Measurements from ENCODE around the gene DGKD.

DGKD gene

DNA sequence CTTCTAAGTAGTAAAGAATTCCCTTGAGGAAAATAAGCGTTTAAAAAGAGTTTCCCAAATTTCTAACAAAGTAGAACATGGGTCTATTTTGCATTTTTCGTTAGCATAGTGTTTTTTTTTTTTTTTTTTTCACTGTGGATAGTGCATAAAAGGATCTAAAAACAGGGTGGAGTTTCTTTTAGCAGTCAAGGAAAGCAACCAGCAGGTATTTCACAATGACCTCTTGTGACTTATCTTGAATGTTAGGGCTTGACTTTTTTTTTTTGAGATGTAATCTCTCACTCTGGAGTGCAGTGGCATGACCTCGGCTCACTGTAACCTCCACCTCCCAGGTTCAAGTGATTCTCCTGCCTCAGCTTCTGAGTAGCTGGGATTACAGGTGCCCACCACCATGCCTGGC is 14.9 kb upstream of the DGKD start:
- DNase-seq: no peak

DNA sequence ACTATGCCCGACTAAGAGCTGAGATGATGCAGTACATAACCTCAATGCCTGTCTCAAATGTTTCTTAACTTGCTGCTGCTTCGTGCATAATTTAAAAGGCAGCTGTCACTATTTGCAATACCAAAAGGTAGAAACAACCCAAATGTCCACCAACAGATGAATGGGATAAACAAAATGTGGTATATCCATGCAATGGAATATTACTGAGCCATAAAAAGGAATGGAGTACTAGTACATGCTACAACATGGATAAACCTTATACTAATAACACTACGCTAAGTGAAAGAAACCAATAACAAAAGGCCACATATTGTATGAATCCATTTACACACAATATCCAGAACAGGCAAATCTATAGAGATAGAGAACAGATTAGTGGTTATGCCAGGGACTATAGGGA is 13.0 kb upstream of the DGKD start:
- DNase-seq: no peak

DNA sequence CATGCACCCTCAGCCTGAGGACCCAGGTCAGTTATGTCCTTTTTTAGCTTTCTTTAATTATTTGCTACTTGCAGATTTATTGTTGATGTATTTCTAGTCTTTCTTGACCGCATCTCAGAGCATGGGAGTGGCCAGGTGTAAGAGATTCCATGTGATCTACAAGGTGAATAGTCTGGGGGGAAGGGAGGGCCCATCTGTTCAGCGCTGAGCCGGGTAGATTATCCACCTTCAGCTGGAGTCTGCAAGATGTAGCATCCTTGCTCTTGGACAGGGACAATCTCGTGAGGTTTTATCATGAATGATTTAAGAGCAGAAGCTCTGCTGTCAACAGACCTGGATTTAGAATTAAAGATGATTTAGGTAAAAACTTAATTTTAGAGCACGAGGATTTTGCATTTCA is 12.0 kb upstream of the DGKD start:
- no peak for DNase-seq

DNA sequence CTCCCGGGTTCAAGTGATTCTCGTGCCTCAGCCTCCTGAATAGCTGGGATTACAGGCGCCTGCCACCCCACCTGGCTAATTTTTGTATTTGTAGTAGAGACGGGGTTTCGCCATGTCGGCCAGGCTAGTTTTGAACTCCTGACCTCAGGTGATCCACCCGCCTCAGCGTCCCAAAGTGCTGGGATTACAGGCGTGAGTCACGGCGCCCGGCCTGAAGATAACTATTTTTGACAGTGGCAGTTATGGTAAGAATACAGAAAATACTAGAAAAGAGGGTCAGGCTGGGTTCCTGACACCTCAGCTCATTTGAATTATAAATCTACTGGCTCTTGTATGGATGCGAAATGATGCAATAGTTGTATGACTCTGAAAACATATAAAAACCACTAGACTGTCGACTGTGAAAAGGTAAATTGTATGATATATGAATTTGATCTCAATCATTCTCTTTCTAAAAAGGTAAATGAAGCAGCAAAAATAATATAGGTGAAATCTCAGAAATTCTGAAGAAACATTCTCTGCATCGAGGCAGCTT is 11.1 kb upstream of the DGKD start:
- no peak for DNase-seq

DNA sequence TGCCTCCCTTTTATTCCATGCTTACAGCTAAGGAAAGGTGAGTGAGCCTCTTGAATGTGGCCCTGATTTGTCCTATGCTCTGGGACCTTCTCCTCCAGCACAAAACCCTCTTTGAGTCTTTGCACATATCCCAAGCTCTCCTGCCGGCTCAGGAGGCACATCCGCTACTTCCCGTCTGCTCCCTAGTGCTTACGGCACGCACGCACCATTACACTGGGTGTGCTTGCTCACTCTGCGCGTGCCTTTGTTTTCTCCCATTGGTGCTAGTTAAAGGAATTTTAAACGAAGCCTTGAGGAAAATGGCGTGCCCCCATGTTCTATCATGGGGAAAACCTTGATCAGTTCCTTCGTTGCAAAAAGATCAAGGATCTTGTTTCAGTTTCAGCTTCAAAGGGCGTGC is 7.9 kb upstream of the DGKD start:
- DNase-seq: no peak

DNA sequence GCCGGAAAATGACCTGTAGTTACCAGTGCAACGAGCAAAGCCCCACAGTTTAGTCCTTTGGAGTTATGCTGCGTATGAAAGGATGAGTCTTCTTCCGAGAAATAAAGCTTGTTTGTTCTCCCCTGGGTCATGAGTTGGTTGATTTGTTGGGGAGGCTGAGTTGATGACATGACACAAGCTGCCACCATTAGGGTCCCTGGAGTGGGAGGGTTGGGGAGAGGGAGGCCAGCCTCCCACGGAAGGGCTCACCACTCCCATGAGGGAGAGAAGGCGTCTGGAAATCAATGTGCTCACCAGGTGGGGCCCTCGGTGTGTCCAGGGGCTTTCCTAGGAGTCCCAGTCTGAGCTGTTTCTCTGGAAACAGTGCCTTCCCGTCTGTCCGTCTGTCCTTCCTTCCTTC is 7.4 kb upstream of the DGKD start:
- no peak for DNase-seq

DNA sequence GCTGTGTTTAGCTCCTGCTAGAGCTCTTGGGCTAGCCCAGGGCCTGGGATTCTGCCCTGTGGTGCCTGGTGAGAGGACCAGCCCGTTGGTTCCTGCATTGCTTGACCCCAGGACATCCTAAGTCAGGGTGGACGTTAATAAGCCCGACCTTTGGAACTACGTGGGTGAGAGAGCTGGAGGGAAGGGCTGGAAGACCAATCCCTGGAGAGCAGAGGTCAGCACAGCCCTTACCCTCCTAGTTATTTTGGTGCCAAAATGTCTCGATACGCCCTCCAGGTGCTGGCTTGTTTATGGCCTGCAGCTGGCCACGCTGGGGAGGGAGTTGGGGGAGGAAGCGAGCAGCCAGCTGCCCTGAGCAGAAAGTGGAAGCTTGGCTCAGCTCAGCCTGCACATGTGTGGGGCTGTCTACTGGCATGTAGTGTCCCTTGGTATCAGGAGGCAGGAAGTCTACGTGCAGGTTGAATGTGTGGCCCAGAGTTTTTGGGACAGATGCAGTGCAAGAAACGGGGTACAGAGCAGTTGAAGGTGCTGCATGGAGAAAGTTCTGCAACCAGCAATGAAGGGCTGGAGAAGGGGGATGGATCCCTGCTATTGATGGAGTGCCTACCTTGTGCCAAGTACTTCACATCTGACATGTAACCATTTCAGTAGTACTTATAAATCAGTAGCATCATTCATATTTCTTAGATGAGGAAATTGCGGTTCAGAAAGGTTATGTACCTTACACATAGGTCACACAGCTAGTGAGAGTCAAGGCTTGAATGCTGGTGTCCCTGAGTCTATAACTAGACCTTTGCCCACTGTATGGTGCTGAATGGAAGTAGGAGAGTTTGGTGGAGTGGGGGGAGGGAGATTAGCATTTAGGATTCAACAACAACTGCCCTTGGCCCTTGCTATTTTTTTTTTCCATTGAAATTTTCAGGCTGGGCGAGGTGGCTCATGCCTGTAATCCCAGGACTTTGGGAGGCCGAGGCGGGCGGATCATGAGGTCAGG is 5.0 kb upstream of the DGKD start:
- no peak for DNase-seq

DNA sequence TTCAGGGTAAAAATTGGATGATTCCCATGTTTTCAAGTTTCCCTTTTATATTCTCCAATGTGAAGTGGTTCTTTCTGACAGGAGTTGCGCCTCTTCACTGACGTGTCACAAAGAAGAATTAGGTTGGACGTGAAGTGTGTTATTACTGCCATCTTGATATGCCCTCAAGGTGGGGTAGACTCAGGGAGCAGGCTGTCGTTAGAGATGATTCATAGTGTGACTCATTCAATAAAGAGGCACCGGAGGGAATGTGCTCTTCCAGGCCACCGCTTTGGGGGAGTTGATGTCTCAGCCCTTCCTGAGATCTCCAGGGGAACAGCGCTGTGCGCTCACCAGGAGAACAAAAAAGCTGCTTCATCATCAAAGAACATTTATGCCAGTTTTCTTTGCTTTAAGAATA is 3.6 kb upstream of the DGKD start:
- DNase-seq: peak; percentile 52

DNA sequence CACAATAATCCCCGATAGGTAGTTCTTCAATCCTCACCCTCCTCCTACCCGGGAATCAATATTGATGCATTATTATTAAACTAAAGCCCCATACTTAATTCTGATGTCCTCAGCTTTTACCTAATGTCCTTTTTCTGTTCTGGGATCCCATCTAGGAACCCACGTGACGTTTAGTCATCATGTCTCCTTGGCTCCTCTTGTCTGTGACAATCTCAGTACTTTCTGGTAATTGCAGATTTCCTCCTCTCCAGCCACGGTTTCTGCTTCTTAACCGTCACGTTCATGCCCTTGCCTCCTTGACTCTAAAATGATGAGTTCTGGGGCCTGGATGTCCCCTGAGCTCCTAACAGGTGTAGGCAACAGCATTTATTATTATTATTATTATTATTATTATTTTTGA is 2.9 kb upstream of the DGKD start:
- DNase-seq: no peak

DNA sequence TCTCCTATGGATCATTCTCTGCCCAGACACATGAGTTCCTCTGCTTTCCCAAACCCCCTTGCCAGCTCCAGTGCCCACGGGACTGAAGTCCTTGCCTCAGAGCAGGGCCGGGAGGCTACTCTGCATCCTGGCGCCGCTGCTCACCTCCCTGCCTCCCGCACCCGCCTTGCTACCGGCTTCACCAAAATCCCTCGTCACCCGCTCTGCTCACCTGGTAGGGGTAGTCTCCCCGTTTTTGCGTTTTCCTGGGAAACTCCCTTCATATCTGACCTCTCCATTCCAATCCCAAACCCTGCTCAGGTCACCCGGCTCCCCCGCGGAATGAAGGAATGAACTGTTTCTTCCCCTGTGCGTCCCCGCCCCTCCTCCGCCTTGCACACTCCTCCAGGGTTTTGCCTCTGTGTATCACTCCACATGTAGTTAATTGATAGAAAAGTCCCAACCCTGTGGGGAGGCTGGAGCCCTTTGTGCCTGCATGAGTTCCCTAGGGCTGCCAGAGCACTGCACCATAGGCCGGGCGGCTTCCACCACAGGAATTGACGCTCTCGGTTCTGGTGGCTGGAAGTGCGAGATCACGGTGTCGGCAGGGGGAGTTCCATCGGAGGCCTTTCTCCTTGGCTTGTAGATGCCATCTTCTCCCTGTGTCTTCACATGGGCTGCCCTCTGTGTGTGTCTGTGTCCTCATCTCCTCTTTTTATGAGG is 2.0 kb upstream of the DGKD start:
- no peak for DNase-seq

DNA sequence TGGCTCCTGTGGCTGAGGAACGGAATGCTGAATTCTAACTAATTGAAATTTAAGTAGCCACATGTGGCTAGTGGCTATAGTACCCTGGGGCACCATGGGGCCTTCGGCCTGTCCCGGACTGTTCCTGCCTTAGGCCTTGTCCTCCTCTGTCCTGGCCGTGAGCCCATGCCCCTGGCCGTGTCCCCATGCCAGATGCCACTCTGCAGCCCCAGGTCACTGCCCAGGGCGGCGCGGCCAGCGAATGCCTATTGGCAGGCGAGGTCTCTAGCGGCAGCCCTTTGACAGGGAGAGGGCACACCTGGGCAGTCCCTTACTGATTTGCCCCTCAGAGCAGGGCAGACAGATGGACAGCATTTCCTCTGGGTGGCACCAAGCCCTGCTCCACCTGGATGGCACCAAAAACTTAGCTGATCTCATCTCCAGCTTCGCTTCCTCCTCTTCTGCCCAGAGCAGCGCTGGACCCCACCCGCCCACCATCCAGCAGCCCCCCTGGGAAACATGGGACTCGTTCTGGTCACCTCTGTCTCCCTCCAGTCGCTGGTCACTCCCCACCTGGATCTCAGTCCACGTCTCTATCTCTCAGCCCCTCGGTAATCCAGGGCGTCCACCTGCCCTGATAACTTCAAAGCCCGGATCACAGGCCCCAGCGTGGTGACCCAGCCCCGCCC is 1.1 kb upstream of the DGKD start:
- DNase-seq: no peak

DNA sequence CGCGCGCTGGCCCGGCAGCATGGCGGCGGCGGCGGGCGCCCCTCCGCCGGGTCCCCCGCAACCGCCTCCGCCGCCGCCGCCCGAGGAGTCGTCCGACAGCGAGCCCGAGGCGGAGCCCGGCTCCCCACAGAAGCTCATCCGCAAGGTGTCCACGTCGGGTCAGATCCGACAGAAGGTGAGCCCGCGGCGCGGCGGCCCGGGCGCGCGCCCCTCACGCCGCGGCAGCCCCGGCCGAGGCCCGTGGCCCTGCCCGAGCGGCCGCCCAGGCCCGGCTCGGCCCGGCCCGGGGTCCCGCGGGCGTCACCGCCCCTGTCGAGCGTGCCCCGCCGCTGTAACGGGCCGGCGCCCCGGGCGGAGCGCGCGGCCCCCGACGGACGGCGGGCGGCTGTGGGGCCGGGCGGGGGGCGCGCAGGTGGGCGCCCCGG is 218 bp downstream of the DGKD start:
- no peak for DNase-seq

DNA sequence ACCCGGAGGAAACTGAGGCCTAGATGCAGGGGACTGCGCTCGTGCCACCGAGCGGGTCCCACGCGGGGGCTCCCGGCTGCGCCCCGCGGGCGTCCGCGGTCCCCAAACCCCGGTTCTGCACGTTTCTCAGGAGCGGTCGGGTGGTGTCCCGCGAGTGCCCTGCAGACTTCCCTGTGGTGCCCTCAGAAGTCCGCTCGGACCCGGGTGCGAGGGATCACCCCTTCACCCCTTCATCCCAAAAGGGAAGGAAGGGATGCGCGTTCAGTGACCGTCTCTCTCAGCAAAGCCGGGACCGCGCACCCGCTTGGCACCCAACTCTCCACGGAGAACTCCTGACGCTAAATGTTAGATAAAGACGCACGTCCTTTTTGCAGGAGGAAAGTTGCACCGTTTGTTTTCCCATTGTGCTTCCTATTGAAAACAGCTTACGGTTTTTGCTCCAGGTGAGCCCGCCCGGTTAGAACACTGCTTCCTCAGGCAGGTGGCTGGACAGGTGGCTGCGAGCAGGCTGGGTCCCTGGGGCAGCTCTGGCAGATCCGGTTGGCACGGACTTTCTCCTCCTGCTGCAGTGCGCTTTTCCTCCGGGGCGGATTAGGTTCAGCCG is 779 bp downstream of the DGKD start:
- no peak for DNase-seq

DNA sequence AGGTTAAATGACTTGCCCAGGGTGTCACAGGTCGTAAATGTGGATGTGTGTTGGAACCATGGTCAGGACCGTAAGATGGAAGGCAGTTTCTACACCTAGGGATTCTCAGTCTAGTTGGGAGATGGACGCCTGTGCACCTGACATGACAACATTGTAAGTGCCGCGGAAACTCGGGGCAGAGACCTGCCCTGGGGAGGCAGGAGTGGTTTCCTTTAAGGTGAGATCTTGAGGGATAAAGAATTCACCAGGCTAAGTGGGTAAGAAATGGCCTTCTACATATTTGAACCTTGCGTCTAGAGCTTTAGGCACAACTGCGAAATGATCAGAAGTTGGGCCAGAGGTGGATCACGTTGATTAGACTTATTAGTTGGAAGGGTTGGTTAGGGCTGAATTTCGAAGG is 1.6 kb downstream of the DGKD start:
- DNase-seq: no peak

DNA sequence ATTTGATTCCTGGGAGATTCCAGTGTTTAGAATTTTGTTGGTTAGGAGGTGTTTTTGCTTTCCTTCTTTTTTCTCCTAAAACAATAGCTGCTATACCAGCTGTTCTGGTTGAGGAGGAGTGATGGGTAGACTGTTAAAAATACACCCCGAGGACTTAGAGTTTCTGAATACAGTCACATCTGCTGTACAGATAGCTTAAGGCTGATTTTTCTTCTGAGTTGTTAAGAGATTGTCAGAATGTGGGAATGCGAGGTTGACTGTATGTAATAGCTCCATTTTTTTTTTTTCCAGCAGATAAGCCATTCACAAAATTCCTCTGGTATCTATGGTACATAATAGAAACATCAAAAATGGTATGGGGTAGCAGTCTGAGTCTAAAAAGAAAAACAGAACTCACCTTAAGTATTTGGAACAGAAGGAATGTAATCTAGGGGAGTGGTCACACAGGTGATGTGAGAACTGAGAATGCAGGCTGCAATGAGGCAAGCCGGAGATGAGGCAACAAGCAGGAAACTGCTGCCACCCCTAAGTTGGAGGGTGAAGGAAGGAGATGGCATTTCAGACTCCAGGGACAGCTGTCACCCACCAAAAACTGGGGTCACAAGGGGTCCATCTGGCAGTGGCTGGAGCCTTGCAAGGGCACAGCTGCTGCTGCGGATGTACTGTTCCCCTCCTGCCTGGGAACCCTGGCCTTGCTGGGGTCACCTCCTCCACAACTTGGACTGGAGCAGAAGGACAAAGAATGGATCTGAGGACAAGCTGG is 2.4 kb downstream of the DGKD start:
- DNase-seq: no peak

DNA sequence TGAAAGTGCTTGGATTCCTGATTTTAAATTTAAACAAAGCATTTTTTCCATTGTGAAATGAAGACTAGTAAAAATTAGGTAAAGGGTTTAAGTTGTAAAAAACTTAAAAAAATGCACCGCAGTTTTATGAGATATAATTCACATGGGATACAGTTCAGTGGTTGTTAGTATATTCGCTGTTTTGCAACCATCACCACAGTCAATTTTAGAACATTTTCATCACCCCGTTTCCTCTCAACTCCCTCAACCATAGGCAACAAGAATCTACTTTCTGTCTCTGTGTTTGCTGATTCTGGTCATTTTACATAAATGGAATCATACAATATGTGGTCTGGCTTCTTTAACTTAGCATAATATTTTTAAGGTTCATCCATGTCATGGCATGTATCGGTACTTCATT is 4.0 kb downstream of the DGKD start:
- DNase-seq: no peak

DNA sequence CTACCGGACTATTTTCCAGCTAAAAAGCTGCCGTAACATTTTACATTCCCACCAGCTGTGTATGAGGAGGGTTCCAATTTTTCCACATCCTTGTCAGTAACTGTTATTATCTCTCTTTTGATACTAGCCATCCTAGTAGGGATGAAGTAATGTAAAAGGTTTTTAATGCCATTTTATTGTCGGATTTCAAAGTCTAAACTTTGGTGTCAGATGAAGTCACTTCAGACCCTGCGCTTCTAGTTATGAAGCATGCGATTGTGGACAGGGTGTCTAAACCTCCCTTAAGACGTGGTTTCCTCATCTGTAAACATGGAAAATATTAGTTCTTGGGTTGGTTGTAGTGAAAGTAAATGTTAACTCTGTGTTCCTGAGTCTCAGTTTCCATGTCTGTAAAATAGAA is 4.7 kb downstream of the DGKD start:
- DNase-seq: peak; percentile 20

DNA sequence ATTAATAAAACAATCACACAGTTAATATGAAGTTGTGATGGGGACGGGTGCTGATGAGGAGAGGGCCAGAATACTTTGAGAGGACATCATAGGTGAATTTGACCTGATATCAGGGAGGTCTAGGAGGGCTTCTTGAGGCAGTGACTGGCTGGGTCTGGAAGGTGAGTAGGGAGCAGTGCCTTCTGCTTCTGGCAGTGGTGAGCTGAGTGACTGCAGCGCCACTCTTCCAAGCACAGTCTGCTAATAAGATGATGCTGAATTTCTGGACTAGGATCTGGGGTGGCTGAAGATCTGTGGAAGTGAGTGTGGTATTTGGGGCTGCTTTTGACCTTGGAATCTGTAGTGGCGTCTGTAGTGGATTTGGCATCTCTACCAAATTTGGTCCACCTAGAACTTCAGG is 5.5 kb downstream of the DGKD start:
- no peak for DNase-seq

DNA sequence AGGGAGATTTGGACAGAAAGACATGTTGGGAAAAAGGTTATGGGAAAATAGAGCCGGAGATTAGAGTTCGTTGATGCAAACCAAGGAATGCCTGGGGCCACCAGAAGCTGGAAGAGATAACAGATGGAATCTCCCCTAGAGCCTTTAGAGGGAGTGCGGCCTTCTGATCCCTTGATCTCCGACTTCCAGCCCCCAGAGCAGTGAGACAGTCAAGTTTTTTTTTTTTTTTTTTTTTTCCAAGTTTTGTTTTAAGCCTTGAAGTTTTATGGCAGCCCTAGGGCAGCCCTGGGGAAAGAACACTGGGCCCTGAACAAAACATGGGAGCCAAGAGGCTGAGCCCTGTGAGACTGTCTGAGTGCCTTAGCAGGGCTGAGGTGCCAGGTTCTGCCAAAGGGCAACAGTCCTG is 6.5 kb downstream of the DGKD start:
- DNase-seq: no peak

DNA sequence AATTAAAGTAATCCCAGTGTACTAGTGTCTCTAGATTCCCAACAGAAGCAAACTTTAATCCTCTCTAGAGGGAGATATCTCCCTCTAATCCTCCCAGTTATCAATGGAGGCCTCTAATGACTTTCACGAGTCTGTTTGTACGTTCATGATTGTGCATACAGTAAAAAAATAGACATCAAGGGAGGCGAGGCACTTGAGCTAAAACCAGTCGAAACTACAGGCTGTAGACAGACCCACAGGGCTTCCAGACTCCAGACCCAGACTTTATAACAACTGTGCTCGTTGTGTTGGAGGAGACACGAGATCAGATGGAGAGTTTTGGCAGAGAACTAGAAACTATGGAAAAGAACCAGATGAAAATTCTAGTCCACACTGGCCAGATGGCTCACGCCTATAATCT is 7.0 kb downstream of the DGKD start:
- no peak for DNase-seq

DNA sequence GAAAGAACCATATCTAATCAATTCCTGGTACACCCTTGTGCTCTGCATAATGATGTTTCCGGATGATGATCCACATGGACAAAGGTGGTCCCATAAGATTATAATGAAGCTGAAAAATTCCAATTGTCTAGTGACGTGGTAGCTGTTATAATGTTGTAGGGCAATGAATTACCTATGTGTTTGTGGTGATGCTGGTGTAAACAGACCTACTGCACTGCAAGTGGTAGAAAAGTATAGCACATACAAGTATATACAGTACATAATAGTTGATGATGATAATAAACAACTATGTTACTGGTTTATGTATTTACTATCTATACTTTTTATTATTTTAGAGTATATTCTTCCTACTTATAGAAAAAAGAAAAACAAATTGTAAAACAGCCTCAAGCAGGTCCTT is 8.4 kb downstream of the DGKD start:
- DNase-seq: no peak

DNA sequence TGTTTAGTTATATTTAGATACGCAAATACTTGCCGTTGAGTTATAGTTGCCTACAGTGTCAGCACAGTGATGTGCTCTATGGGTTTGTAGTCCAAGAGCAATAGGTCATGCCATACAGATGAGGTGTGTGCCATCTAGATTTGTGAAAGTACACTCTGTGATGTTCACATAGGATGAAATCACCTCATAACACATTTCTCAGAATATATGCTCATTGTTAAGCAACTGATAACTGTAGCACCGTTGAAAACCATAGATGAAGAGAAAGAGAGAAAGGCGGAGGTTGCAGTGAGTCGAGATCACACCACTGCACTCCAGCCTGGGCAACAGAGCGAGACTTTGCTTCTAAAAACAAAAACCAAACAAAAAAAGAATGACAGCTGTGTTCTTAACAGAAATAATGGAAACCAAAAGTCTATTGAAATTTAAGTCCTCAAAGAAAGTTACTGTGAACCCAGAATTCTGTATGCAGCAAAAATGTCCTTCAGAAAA is 9.5 kb downstream of the DGKD start:
- DNase-seq: no peak

Measured in CD4-positive, alpha-beta T cell treated with Interleukin-4 for 4 hours (primary cell).